ENCODE measurements around the gene KIF13A. TPM values are rescaled to one million over a fixed set of nuclear protein-coding genes. Genes with fewer than 3 reads are reported as not detected.

Gene KIF13A
- polyA plus RNA-seq (2013, experiment 1 of 2): 21.4 TPM
- 21.8 TPM for polyA plus RNA-seq (2013, experiment 2 of 2)

DNA sequence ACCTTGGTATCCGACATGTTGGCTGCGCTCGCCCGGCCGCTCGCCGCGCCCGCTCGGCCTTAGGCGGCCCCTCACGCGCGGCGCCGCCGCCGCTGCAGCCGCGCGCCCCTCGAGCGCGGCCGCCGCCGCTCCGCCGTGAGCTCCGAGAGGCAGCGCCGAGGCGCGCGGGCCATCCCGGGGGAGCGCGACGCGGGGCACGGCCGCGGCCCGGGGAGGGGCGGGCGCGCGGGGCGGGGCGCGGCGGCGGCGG lies at the start of gene KIF13A:
Gene KIF13A (minus strand): TSS at position 189 of the 250 bp plus-strand sequence. CDS start 172 bp downstream, at position 17.
- 0 to 2% methylated on average over 10 to 30 of the region's 54 CpGs for WGBS, 2 experiments (ENCODE audit: insufficient coverage in 2 of 2)
- peak within 1 kb of the TSS; percentile 62 for H3K27ac ChIP-seq (ENCODE audit: low read depth, low read length, severe bottlenecking)
- H3K36me3 ChIP-seq (ENCODE audit: control insufficient read depth, insufficient read depth, low read length): peaks cover 9% of the 10 kb centered on the region

DNA sequence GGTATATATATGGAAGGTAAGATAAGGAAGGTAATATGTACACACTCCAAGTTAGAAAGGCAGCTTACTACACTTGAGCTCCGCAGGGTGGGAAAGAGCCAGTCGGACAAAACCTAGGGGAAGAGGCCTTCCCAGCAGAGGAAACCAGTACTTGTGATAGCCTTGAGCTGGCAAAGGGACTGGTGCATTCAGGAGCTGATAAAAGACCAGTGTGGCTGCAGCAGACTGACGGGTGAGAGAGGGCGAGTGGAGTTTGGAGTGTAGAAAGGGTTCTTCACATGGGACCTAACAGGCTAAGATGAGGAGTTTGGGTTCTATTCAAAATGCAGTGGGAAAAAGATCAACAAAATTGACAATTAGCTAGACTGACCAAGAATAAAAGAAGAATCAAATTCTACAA lies 49.3 kb upstream of the KIF13A start:
- Histone ChIP-seq H3K36me3 (ENCODE audit: control insufficient read depth, insufficient read depth, low read length) (no peaks in the 10 kb centered on the region), H3K4me1 (ENCODE audit: control insufficient read depth, insufficient read depth, low read length, poor library complexity, severe bottlenecking) (no peaks in the 10 kb centered on the region), H3K9me3 (ENCODE audit: control insufficient read depth, low read length) (no peaks in the 10 kb centered on the region), H3K27ac (ENCODE audit: low read depth, low read length, severe bottlenecking) (no peak overlapping the region), H3K4me3 (ENCODE audit: extremely low read depth, insufficient read depth, low read length, poor library complexity, severe bottlenecking) (no peak overlapping the region)
- 98 to 100% methylated on average over 4 of the region's 4 CpGs for WGBS, 2 experiments (ENCODE audit: insufficient coverage in 2 of 2)

More for the DNA sequence above, at the start of gene KIF13A:
- Histone ChIP-seq H3K4me3 (ENCODE audit: extremely low read depth, insufficient read depth, low read length, poor library complexity, severe bottlenecking) (peak within 1 kb of the TSS; percentile 71), H3K9me3 (ENCODE audit: control insufficient read depth, low read length) (no peaks in the 10 kb centered on the region), H3K4me1 (ENCODE audit: control insufficient read depth, insufficient read depth, low read length, poor library complexity, severe bottlenecking) (no peaks in the 10 kb centered on the region)

DNA sequence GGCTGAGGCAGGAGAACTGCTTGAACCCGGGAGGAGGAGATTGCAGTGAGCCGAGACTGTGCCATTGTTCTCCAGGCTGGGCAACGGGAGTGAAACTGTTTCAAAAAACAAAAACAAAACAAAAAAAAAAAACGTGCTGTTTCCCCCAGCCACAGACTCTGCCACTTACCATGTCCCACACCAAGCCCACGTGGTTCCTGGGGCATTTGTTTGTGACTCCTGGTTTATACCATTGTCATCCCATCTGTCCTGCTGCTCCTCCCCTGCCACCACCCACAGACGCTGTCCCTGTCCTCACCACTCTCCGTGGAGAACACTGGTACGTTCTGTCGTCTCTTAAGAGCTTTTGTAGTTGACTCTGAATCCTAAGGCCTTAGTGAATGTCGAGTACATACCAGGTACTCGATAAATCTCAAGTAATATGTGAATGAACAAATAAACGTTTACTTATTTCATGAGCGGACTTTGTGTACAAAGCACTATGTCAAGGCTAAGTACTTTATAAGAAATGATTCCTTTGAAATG lies 48.0 kb upstream of the KIF13A start:
- WGBS, 2 experiments (ENCODE audit: insufficient coverage in 2 of 2): 81 to 83% methylated on average over 10 to 11 of the region's 13 CpGs
- Histone ChIP-seq H3K36me3 (ENCODE audit: control insufficient read depth, insufficient read depth, low read length) (no peaks in the 10 kb centered on the region), H3K4me1 (ENCODE audit: control insufficient read depth, insufficient read depth, low read length, poor library complexity, severe bottlenecking) (no peaks in the 10 kb centered on the region), H3K9me3 (ENCODE audit: control insufficient read depth, low read length) (no peaks in the 10 kb centered on the region), H3K4me3 (ENCODE audit: extremely low read depth, insufficient read depth, low read length, poor library complexity, severe bottlenecking) (no peak overlapping the region), H3K27ac (ENCODE audit: low read depth, low read length, severe bottlenecking) (no peak overlapping the region)

DNA sequence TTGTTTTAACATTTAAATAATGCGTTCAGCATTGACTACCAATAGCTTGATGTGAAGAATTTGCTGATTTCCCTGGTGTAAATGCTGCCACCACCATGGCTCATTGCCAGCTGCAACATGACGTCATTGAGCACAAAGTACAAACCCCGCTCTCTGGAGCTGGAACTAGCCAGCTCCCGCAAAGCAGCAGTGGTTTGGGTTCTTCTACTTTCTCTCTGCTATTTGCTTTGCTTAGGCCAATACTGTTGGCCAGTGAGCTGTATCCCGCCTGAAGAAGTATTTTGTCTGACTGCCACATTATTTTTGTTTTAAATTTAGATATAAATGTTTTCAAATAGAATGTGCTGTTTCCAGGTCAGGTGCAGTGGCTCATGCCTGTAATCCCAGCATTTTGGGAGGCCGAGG lies 47.4 kb upstream of the KIF13A start:
- Histone ChIP-seq H3K36me3 (ENCODE audit: control insufficient read depth, insufficient read depth, low read length) (no peaks in the 10 kb centered on the region), H3K4me1 (ENCODE audit: control insufficient read depth, insufficient read depth, low read length, poor library complexity, severe bottlenecking) (no peaks in the 10 kb centered on the region), H3K27ac (ENCODE audit: low read depth, low read length, severe bottlenecking) (no peak overlapping the region), H3K4me3 (ENCODE audit: extremely low read depth, insufficient read depth, low read length, poor library complexity, severe bottlenecking) (no peak overlapping the region), H3K9me3 (ENCODE audit: control insufficient read depth, low read length) (no peaks in the 10 kb centered on the region)
- WGBS, 2 experiments (ENCODE audit: insufficient coverage in 2 of 2): 93 to 95% methylated on average over 5 of the region's 6 CpGs

DNA sequence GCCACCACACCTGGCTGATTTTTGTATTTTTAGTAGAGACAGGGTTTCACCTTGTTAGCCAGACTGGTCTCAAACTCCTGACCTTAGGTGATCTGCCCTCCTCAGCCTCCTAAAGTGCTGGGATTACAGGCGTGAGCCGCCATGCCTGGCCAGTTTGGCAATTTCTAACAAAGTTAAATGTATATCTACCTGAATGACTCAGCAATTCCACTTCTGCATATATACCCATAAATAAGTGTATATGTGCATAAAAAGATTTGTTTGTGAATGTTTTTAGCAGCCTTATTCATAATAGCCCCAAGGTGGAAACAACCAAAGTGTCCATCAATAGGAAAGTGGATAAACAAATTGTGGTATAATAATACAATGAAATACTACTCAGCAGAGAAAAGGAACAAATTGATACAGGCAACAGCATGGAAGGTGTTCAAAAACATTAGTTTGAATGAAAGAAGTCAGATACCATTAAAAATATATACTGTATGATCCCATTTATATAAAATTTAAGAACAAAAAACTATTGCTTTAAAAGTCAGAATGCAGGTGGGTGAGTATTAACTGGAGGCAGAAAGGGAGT lies 44.3 kb upstream of the KIF13A start:
- Histone ChIP-seq H3K36me3 (ENCODE audit: control insufficient read depth, insufficient read depth, low read length) (no peaks in the 10 kb centered on the region), H3K9me3 (ENCODE audit: control insufficient read depth, low read length) (no peaks in the 10 kb centered on the region), H3K4me1 (ENCODE audit: control insufficient read depth, insufficient read depth, low read length, poor library complexity, severe bottlenecking) (no peaks in the 10 kb centered on the region), H3K4me3 (ENCODE audit: extremely low read depth, insufficient read depth, low read length, poor library complexity, severe bottlenecking) (no peak overlapping the region), H3K27ac (ENCODE audit: low read depth, low read length, severe bottlenecking) (no peak overlapping the region)
- WGBS, 2 experiments (ENCODE audit: insufficient coverage in 2 of 2): no CpG with 5 or more reads among the region's 2 CpGs

DNA sequence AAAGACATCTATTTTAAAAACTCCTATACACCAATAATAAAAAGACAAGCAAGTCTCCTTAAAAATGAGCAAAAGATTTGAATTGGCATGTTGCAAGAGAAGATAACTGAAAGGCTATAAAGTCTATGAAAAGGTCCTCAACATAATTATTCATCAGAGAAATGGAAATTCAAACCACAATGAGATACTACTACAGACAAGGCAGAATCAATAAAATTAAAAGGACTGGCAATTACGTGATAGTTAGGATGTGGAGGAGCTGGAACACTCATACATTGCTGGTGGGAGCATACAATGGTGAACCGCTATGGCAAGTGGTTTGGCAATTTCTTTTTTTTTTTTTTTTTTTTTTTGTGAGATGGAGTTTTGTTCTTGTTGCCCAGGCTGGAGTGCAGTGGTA lies 43.8 kb upstream of the KIF13A start:
- 100% methylated on average over 1 of the region's 2 CpGs; no CpG with 5 or more reads in 1 of the 2 experiments for WGBS, 2 experiments (ENCODE audit: insufficient coverage in 2 of 2)
- Histone ChIP-seq H3K36me3 (ENCODE audit: control insufficient read depth, insufficient read depth, low read length) (no peaks in the 10 kb centered on the region), H3K9me3 (ENCODE audit: control insufficient read depth, low read length) (no peaks in the 10 kb centered on the region), H3K4me3 (ENCODE audit: extremely low read depth, insufficient read depth, low read length, poor library complexity, severe bottlenecking) (no peak overlapping the region), H3K27ac (ENCODE audit: low read depth, low read length, severe bottlenecking) (no peak overlapping the region), H3K4me1 (ENCODE audit: control insufficient read depth, insufficient read depth, low read length, poor library complexity, severe bottlenecking) (no peaks in the 10 kb centered on the region)

DNA sequence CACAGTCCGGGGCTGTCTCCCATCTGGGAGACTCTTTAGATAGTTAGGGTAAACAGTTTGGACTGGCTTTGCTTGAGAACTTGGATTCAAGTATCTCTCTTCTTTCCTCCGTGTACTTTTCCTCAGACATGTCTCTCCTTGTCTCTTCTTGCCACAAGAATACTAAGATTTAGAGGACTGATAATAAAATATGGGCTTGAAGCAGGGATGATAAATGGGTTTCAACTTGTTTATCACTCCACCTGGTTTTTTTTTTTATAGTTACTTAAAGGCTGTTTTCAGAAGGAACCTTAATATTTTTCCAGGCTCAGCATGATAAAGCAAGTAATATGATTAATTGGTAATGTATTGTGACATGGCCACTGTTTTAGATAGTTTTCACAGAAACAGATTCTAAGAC lies 40.9 kb upstream of the KIF13A start:
- no peaks in the 10 kb centered on the region for H3K9me3 ChIP-seq (ENCODE audit: control insufficient read depth, low read length)
- no peaks in the 10 kb centered on the region for H3K36me3 ChIP-seq (ENCODE audit: control insufficient read depth, insufficient read depth, low read length)
- H3K4me3 ChIP-seq (ENCODE audit: extremely low read depth, insufficient read depth, low read length, poor library complexity, severe bottlenecking): no peak overlapping the region
- 100% methylated on average over 1 of the region's 2 CpGs; no CpG with 5 or more reads in 1 of the 2 experiments for WGBS, 2 experiments (ENCODE audit: insufficient coverage in 2 of 2)
- H3K27ac ChIP-seq (ENCODE audit: low read depth, low read length, severe bottlenecking): no peak overlapping the region
- H3K4me1 ChIP-seq (ENCODE audit: control insufficient read depth, insufficient read depth, low read length, poor library complexity, severe bottlenecking): peaks cover 4% of the 10 kb centered on the region

DNA sequence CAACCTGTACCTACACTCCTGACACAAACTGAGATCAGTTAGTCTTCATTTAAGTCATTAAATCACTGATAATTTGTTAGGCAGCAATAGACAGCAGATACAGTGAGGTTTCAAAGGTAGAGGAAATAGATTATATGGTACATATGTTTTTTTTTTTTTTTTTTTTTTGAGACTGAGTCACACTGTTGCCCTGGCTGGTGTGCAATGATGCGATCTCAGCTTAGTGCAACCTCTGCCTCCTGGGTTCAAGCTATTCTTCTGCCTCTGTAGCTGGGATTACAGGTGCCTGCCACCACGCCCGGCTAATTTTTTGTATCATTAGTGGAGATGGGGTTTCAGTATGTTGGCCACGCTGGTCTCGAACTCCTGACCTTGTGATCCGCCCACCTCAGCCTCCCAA lies 38.2 kb upstream of the KIF13A start:
- Histone ChIP-seq H3K4me3 (ENCODE audit: extremely low read depth, insufficient read depth, low read length, poor library complexity, severe bottlenecking) (no peak overlapping the region), H3K36me3 (ENCODE audit: control insufficient read depth, insufficient read depth, low read length) (no peaks in the 10 kb centered on the region), H3K9me3 (ENCODE audit: control insufficient read depth, low read length) (peaks cover 5% of the 10 kb centered on the region), H3K4me1 (ENCODE audit: control insufficient read depth, insufficient read depth, low read length, poor library complexity, severe bottlenecking) (peaks cover 9% of the 10 kb centered on the region), H3K27ac (ENCODE audit: low read depth, low read length, severe bottlenecking) (no peak overlapping the region)
- WGBS, 2 experiments (ENCODE audit: insufficient coverage in 2 of 2): 89 to 98% methylated on average over 5 of the region's 6 CpGs

DNA sequence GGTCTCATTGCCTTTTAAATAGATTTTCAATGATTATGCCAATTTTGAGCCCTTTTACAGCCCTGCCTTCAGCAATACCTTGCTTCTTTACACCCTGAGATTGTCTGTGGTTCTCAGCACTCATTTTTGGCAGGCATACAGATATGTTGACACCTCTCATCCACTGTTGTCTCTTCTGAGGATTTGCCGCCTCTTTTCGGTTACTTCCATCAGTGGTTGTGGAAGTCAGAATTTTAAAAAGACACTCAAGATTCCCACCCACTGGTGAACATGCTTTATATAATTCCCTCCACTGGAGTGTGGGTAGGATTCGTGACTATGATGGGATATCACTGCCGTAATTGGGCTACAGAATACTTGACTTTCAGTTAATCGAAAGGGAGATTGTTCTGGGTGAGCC lies 37.4 kb upstream of the KIF13A start:
- no peaks in the 10 kb centered on the region for H3K36me3 ChIP-seq (ENCODE audit: control insufficient read depth, insufficient read depth, low read length)
- WGBS, 2 experiments (ENCODE audit: insufficient coverage in 2 of 2): 94% methylated on average over 3 of the region's 5 CpGs; no CpG with 5 or more reads in 1 of the 2 experiments
- peaks cover 9% of the 10 kb centered on the region for H3K4me1 ChIP-seq (ENCODE audit: control insufficient read depth, insufficient read depth, low read length, poor library complexity, severe bottlenecking)
- no peak overlapping the region for H3K4me3 ChIP-seq (ENCODE audit: extremely low read depth, insufficient read depth, low read length, poor library complexity, severe bottlenecking)
- no peak overlapping the region for H3K27ac ChIP-seq (ENCODE audit: low read depth, low read length, severe bottlenecking)
- H3K9me3 ChIP-seq (ENCODE audit: control insufficient read depth, low read length): peaks cover 5% of the 10 kb centered on the region

DNA sequence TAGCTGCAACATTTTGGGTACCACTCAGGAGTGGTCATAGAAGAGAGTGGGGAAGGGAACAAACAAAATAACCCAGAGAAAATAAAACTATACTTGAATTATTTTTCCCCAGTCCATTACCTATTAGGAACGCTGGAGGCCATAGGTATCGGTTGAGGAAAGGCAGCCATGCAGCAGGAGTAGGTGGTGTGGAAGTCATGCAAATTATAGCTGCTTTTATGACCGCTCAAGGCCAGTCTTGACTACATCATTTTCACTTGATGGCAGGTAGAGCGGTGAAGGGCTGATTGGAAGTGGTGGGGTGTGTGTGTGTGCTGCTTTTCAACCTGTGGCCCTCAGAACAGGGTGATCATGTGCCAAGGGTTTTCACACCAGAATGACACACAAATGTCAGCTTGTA lies 36.5 kb upstream of the KIF13A start:
- peaks cover 9% of the 10 kb centered on the region for H3K4me1 ChIP-seq (ENCODE audit: control insufficient read depth, insufficient read depth, low read length, poor library complexity, severe bottlenecking)
- 100% methylated on average over 2 to 3 of the region's 4 CpGs for WGBS, 2 experiments (ENCODE audit: insufficient coverage in 2 of 2)
- no peak overlapping the region for H3K4me3 ChIP-seq (ENCODE audit: extremely low read depth, insufficient read depth, low read length, poor library complexity, severe bottlenecking)
- no peak overlapping the region for H3K27ac ChIP-seq (ENCODE audit: low read depth, low read length, severe bottlenecking)
- H3K9me3 ChIP-seq (ENCODE audit: control insufficient read depth, low read length): peaks cover 5% of the 10 kb centered on the region
- H3K36me3 ChIP-seq (ENCODE audit: control insufficient read depth, insufficient read depth, low read length): no peaks in the 10 kb centered on the region

DNA sequence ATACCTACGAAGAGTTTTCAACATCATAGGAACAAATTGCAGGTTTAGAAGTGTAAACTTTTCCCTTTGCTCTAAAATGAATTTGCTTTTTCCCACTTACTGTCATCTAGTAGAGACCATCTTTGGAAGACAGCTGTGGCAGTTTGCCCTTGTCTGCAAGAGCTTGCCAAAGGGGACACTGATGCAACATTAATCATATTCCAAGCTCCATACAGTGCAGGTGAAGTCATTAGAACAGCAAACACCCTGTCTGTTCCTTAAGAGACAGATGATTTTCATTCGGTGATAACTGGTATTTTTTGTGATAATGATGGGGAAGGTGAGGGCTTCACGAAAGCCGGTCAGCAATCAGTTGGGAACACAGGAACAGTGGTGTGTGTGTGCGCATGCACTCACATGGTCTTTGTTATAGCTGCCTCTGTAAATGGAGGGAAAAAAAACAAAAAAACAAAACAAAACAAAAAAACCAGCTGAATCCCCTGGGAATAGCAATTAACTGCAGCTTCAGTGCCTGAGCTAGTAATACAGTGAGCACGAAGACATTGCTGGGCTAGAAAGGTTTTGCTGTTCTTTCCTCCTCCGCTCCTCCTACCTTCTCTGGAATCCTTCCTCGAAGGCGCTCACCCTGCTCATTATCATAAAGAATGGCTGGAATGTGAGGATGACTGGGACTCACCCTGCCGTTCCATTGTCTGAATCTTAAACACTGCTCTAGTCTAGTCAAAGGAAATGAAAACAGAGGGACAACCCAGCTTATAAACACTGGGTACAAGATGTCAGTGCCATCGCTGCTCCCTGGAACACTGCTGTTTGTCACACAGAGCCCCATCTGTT lies 35.2 kb upstream of the KIF13A start:
- H3K27ac ChIP-seq (ENCODE audit: low read depth, low read length, severe bottlenecking): peak overlapping the region; percentile 72
- H3K36me3 ChIP-seq (ENCODE audit: control insufficient read depth, insufficient read depth, low read length): no peaks in the 10 kb centered on the region
- H3K4me1 ChIP-seq (ENCODE audit: control insufficient read depth, insufficient read depth, low read length, poor library complexity, severe bottlenecking): peaks cover 9% of the 10 kb centered on the region
- whole genome bisulfite sequencing, 2 experiments (ENCODE audit: insufficient coverage in 2 of 2): 33 to 44% methylated on average over 6 of the region's 11 CpGs
- H3K4me3 ChIP-seq (ENCODE audit: extremely low read depth, insufficient read depth, low read length, poor library complexity, severe bottlenecking): no peak overlapping the region
- peaks cover 5% of the 10 kb centered on the region for H3K9me3 ChIP-seq (ENCODE audit: control insufficient read depth, low read length)

Data from mesodermal cell (in vitro differentiated cells).